Heart right ventricle (tissue), 16 donors: ENCODE measurements around the gene CKS1B. TPM values are rescaled to one million over a fixed set of nuclear protein-coding genes. Genes with fewer than 3 reads are reported as not detected.

ENCODE experiments used
- ATAC-seq, 8 donors: fragments of 200-7000 bp; cut with Tn5 transposase; one replicate each; pipeline ENCODE4 v1.9.1; 2020; ENCODE audit warnings: mild to moderate bottlenecking in 8 of 8, moderate library complexity in 8 of 8, moderate number of reproducible peaks in 1 of 8
- DNase-seq, 2 donors: peaks; one replicate each; pipeline ENCODE4 v3.0.0-alpha.2; 2020
- H3K27ac ChIP-seq, 10 donors: fragments of 200-600 bp; sonication (generic) in 2 of 10; one replicate each; pipeline versions ENCODE4 v1.5.0 to v1.8.0; 2020 to 2022; ENCODE audit warnings: mild to moderate bottlenecking in 3 of 10
- H3K27me3 ChIP-seq, 7 donors: fragments of 200-600 bp; one replicate each; pipeline ENCODE4 v1.8.0; 2021 to 2022; ENCODE audit warnings: mild to moderate bottlenecking in 2 of 7
- H3K36me3 ChIP-seq, 9 donors: fragments of 200-600 bp; sonication (generic) in 1 of 9; one replicate each; pipeline versions ENCODE4 v1.5.0 to v1.8.0; 2020 to 2022; ENCODE audit warnings: mild to moderate bottlenecking in 2 of 9
- H3K4me1 ChIP-seq, 9 donors: fragments of 200-600 bp; sonication (generic) in 1 of 9; one replicate each; pipeline versions ENCODE4 v1.5.0 to v1.8.0; 2020 to 2022; ENCODE audit warnings: mild to moderate bottlenecking in 4 of 9
- H3K4me3 ChIP-seq, 10 donors: fragments of 200-600 bp; sonication (generic) in 2 of 10; one replicate each; pipeline versions ENCODE4 v1.5.0 to v1.8.0; 2020 to 2022; ENCODE audit warnings: mild to moderate bottlenecking in 7 of 10, moderate library complexity in 2 of 10
- H3K9me3 ChIP-seq, 11 donors: fragments of 200-600 bp in 10 of 11; sonication (generic) in 2 of 11; one replicate each; pipeline versions ENCODE4 v1.5.0 to v1.8.0; 2013 to 2022; ENCODE audit warnings: mild to moderate bottlenecking in 2 of 11, control low read depth in 1 of 11, moderate library complexity in 1 of 11
- WGBS, 2 donors: extraction: QIAGEN DNeasy Blood & Tissue Kit; methylation state at CpG; one replicate each; pipeline ENCODE4 v1.1.7; 2013; ENCODE audit warnings: inconsistent platforms in 1 of 2; 5-methylcytosine and 5-hydroxymethylcytosine counted together
- intact Hi-C, 10 donors: fragments of 100-400 bp; cut with DNase I; formaldehyde crosslinking; loops; one replicate each; pipeline versions ENCODE4 v1.11.1 to v1.14.2; 2022
- polyA plus RNA-seq, 2 donors: library from polyadenylated mRNA; stranded (reverse); fragments of 200-250 nt; gene quantifications; one replicate each; pipeline ENCODE4 v1.2.3, GENCODE V29; 2013
- total RNA-seq, 10 donors: library from RNA; stranded (reverse); fragmentation: NEBNext Ultra II Directional in 3 of 10; extraction: Animal tissue kit (Norgen Biotek cat#: 25700) in 3 of 10; gene quantifications; one replicate each; pipeline versions ENCODE4 v1.2.1 to v1.2.4, GENCODE V29; 2021 to 2023
- TF ChIP-seq, protein P1 (sequence below), 9 donors: fragments of 200-600 bp; sonication (generic) in 2 of 9; IDR thresholded peaks; one replicate each; pipeline versions ENCODE4 v1.5.0 to v1.8.0; 2021 to 2022; ENCODE audit warnings: antibody characterized with exemption in 9 of 9, mild to moderate bottlenecking in 5 of 9, moderate library complexity in 1 of 9
- donor health status: Arrhythmogenic right ventricular cardiomyopathy.
- donor health status: ischemic (EF 13 %, LVEDD 7.1; RV severe dilation, severe dysfunction).
- donor health status: healthy with polysubstance abuse.
- donor health status: DM: no; HTN: yes; CAD: no.
- donor health status: DM: no; HTN: no; CAD: no.
- donor health status: ischemic (EF 25% LVEDD 6.9; RV normal size, moderate dysfunction).
- donor health status: ischemic (EF 25% LVEDD 5.7; RV mildly dilated, moderate dysfunction).
- donor health status: healthy.
- donor health status: DM: yes; HTN: yes; CAD: no.
- donor health status: Ischemic cardiomyopathy.
- donor health status: ischemic (EF 35%, LVEDD 5.7; RV mildly dilated, moderate dysfunction).
- donor health status: nonischemic (EF 11% LVEDD 7.7; RV severe dilation, severe dysfunction).
- donor health status: DM: yes; HTN: yes; CAD: no.
- donor health status: PGD.
- donor health status: ischemic (EF 29% LVEDD 5.4; RV normal size, mild dysfunction).
- donor health status: nonischemic (EF 23%, LVEDD 6.1; RV moderate dilation, normal function).

The CKS1B gene
- total and polyA plus RNA-seq, 12 donors: 4.6 to 36.7 (median 17.5) TPM

DNA sequence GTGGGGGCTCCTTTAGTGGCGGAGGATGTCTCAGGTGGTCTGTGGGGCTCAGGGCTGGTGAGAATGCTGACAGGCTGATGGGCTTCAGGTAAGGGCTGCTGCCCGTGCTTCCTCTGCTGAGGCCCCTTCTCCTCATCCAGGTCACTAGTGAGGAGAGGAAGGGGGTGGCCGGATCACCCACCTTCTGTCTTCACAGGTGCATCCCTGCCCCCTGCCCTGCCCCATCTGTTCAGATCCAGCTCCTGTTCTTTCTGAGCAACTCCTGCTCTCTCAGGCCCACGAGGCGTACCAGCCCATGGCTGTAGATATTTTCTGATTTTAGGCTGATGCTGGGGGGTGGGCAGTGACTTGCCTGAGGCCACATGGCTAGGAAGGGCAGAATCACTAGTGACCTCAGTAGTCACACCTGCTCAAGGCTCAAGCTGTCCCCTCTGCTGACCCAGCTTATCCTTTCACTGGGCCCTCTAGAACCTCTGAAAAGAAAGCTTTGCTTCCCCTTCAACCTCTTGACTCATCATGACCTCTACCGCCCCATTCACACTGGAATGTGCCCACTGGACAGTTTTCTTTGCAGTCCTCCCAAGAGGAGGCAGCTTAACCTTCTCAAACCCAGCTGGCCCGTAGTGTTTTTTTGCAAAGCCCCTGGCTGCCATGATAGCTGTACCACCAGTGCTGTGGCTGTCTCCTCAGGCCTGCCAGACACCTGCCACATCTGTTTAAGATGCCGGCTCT is 44.3 kb downstream of the CKS1B start:
- Histone ChIP-seq H3K4me3 (no peak overlapping the region), H3K27me3 (no peaks in the 10 kb centered on the region), H3K27ac (no peak overlapping the region), H3K9me3 (no peaks in the 10 kb centered on the region), H3K4me1 (peaks cover 9 to 49% (median 15%) of the 10 kb centered on the region in 9 donors), H3K36me3 (peaks cover 0 to 31% (median 9%) of the 10 kb centered on the region in 9 donors)
- 90% methylated on average over 8 of the region's 8 CpGs for WGBS, 2 donors
- ATAC-seq (no peak), DNase-seq (no peak)
- TF ChIP-seq, protein P1, sequence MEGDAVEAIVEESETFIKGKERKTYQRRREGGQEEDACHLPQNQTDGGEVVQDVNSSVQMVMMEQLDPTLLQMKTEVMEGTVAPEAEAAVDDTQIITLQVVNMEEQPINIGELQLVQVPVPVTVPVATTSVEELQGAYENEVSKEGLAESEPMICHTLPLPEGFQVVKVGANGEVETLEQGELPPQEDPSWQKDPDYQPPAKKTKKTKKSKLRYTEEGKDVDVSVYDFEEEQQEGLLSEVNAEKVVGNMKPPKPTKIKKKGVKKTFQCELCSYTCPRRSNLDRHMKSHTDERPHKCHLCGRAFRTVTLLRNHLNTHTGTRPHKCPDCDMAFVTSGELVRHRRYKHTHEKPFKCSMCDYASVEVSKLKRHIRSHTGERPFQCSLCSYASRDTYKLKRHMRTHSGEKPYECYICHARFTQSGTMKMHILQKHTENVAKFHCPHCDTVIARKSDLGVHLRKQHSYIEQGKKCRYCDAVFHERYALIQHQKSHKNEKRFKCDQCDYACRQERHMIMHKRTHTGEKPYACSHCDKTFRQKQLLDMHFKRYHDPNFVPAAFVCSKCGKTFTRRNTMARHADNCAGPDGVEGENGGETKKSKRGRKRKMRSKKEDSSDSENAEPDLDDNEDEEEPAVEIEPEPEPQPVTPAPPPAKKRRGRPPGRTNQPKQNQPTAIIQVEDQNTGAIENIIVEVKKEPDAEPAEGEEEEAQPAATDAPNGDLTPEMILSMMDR (IDR thresholded peaks at IDR 0.05): no peak
- intact Hi-C loops: loop anchor here in 6 of 10 donors (5.0 to 10.0 kb wide), 6 partner anchors 34 to 64 kb away; partner anchors contain the start of genes PBXIP1 (in 2 of the 6), ADAM15 (in 1 of the 6), CKS1B (in 1 of the 6) and PYGO2 (in 1 of the 6)

DNA sequence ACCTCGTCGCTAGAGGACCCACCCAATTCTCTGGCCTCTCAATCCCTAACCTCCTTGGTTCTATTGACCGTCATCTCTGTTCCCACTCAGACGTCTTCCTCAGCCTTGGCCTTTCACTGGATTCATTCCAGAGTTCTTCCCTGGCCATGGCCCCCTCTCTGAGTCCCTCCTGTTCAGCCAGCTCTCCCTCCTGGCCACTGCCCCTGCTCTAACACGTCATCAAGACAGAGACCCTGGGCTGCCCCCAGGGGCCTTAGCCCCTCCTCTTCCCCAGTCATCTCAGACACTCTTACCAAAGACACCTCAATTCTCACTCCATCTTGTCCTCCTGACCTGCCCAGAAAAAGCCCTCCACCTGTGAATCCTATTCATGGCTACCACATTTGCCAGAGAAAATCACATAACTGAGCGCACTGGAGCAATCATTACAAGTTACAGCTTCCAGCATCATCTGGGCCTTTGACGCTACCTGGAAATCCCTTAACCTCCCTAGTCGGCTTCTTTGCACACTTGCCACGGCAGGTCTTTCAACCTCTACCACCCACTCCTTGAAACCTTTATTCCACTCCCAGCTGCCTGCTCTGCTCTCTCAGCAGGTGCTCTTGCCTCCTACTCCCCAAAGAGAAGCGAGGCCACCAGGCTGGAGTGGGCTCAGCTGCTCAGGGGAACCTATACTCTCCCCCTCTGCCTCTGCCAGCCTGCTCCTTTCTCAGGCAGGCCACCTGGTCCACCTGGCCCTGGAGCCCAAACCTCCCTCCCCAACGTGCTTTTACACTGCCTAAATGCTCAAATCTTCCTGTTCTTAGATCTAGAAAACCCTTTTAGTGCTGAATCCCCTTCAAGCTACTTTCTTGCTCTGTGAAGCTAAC is 45.1 kb downstream of the CKS1B start:
- Histone ChIP-seq H3K4me1 (peaks cover 9 to 43% (median 15%) of the 10 kb centered on the region in 9 donors), H3K9me3 (no peaks in the 10 kb centered on the region), H3K27ac (no peak overlapping the region), H3K36me3 (peaks cover 0 to 23% (median 8%) of the 10 kb centered on the region in 9 donors), H3K4me3 (no peak overlapping the region), H3K27me3 (no peaks in the 10 kb centered on the region)
- intact Hi-C loops: loop anchor here in 6 of 10 donors (5.0 to 10.0 kb wide), 6 partner anchors 33 to 65 kb away; partner anchors contain the start of genes PBXIP1 (in 2 of the 6), ADAM15 (in 1 of the 6), CKS1B (in 1 of the 6) and PYGO2 (in 1 of the 6)
- DNase-seq: no peak
- TF ChIP-seq, protein P1 (IDR thresholded peaks at IDR 0.05): no peak
- ATAC-seq: no peak
- WGBS, 2 donors: 82 to 84% methylated on average over 11 of the region's 11 CpGs

DNA sequence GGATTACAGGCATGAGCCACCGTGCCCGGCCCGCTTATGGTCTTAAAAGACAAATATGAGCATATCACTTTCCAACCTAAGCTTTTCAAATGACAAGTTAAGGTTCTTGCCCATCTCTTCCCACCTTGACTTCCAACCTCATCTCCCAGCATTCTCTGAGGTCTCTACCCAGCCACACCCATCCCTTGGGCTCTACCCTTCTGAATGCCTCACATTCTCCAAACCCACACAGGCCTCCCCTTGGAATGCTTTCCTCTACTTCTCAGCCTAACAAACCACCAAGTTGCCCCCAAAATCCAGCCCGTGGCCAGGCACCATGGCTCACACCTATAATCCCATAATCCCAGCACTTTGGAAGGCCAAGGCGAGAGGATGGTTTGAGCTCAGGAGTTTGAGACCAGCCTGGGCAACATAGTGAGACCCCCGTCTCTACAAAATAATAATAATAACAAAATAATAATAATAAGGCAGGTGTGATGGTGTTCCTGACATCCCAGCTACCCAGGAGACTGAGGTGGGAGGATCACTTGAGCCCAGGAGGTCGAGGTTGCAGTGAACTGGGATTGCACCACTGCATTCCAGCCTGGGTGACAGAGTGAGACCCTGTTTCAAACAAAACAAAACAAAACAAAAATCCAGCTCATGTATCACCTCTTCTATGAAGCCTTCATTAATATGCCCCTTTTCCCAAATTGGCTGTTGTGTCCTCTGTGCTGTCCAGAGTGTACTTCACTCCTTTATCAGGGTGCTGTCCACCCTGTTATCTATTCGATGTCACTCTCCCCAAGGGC is 47.9 kb downstream of the CKS1B start:
- no peaks in the 10 kb centered on the region for H3K36me3 ChIP-seq
- intact Hi-C loops: no loop called here
- no peak overlapping the region for H3K4me3 ChIP-seq
- no peaks in the 10 kb centered on the region for H3K27me3 ChIP-seq
- no peak for ATAC-seq
- H3K9me3 ChIP-seq: no peaks in the 10 kb centered on the region
- no peak for DNase-seq
- no peak overlapping the region for H3K27ac ChIP-seq
- peaks cover 6 to 28% (median 9%) of the 10 kb centered on the region in 9 donors for H3K4me1 ChIP-seq
- TF ChIP-seq, protein P1 (IDR thresholded peaks at IDR 0.05): no peak
- WGBS, 2 donors: 73 to 78% methylated on average over 8 of the region's 8 CpGs

DNA sequence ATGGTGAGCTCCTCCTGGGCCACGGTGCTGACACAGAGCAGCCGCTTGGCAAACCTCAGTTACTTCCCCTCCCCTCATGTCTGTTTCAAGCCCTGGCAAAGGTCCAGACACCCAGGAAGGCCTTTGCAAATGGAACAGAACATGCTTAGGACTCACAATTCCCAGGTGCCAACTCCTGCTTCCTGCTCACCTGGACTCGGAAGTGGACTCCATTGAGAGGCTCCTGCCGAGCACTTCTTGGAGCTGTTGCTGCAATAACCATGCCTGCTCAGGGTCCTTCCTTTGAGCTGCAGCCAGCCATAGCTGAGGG is 48.4 kb downstream of the CKS1B start:
- Histone ChIP-seq H3K27ac (no peak overlapping the region), H3K4me3 (no peak overlapping the region), H3K4me1 (peaks cover 3 to 23% (median 4%) of the 10 kb centered on the region in 9 donors), H3K27me3 (no peaks in the 10 kb centered on the region), H3K36me3 (no peaks in the 10 kb centered on the region), H3K9me3 (no peaks in the 10 kb centered on the region)
- DNase-seq (no peak), ATAC-seq (peak in 6 of 8 donors; percentile 24 to 48 (median 40))
- TF ChIP-seq, protein P1 (IDR thresholded peaks at IDR 0.05): no peak
- intact Hi-C loops: no loop called here
- WGBS, 2 donors: 53 to 64% methylated on average over 4 of the region's 4 CpGs
